GM12878 (cell line): ENCODE results near the gene SVOP. TPM values are rescaled to one million over a fixed set of nuclear protein-coding genes. Genes with fewer than 3 reads are reported as not detected.

Experiments used
- ATF2 ChIP-seq: IDR thresholded peaks from 2 replicates; pipeline ENCODE4 v1.6.1; 2012; ENCODE audit warnings: low read length, inconsistent platforms
- BHLHE40 ChIP-seq, 2 experiments: fragments of 450-650 bp in 1 of 2; IDR thresholded peaks; 2 replicates each; pipeline ENCODE4 v1.6.1; 2011 to 2017; ENCODE audit warnings: low read depth in 2 of 2, borderline replicate concordance in 1 of 2, improper control_type of control experiment in 1 of 2, low read length in 1 of 2, mild to moderate bottlenecking in 1 of 2
- GATAD2B ChIP-seq: fragments of 450-650 bp; conservative IDR thresholded peaks from 2 replicates; pipeline ENCODE4 v1.6.1; 2017; ENCODE audit warnings: low read depth, mild to moderate bottlenecking, moderate library complexity
- IRF4 ChIP-seq: IDR thresholded peaks from 2 replicates; pipeline ENCODE4 v1.6.1; 2011; ENCODE audit warnings: low read depth, low read length
- MEF2A ChIP-seq: IDR thresholded peaks from 2 replicates; pipeline ENCODE4 v1.6.1; 2011; ENCODE audit warnings: low read depth, mild to moderate bottlenecking, low read length, moderate library complexity; ENCODE audit not compliant: insufficient read depth
- MEF2B ChIP-seq: fragments of 450-650 bp; IDR thresholded peaks from 2 replicates; pipeline ENCODE4 v1.6.1; 2018; ENCODE audit warnings: mild to moderate bottlenecking, moderate library complexity; ENCODE audit not compliant: partially characterized antibody, poor library complexity, severe bottlenecking
- NFXL1 ChIP-seq: fragments of 450-650 bp; IDR thresholded peaks from 2 replicates; pipeline ENCODE4 v1.6.1; 2017; ENCODE audit warnings: antibody characterized with exemption, mild to moderate bottlenecking, borderline replicate concordance
- NFYA ChIP-seq: IDR thresholded peaks from 2 replicates; pipeline ENCODE4 v1.6.1; 2011; ENCODE audit warnings: low read depth, mild to moderate bottlenecking, low read length, improper control_type of control experiment, borderline replicate concordance
- PAX8 ChIP-seq: fragments of 450-650 bp; IDR thresholded peaks from 2 replicates; pipeline ENCODE4 v1.6.1; 2017; ENCODE audit warnings: mild to moderate bottlenecking, moderate library complexity
- PRDM15 ChIP-seq: fragments of 450-650 bp; formaldehyde crosslinking; IDR thresholded peaks from 2 replicates; pipeline ENCODE4 v1.4.0; 2020; ENCODE audit warnings: mild to moderate bottlenecking, moderate library complexity
- RUNX3 ChIP-seq: IDR thresholded peaks from 2 replicates; pipeline ENCODE4 v1.6.1; 2012; ENCODE audit warnings: low read length, inconsistent platforms
- SREBF1 ChIP-seq: IDR thresholded peaks from 2 replicates; pipeline ENCODE4 v1.6.1; 2012; ENCODE audit warnings: mild to moderate bottlenecking, low read length
- polyA plus RNA-seq, 11 experiments: library from polyadenylated mRNA; depleted of rRNA in 4 of 11; unstranded in 6 of 11; stranded (reverse) in 5 of 11; fragments of >200 nt; fragmentation: Nextera tagmentation in 4 of 11; fragmentation: Illumina TruSeq in 1 of 11; extraction: Ambion mirVana in 4 of 11; extraction: Trizol in 1 of 11; gene quantifications; 1 replicate in 1 of 11; 2 replicates in 10 of 11; pipeline versions ENCODE4 v1.2.1 to v1.2.3, GENCODE V29; 2011 to 2016; ENCODE audit warnings: inconsistent platforms in 2 of 11, missing spikeins in 2 of 11, low read depth in 1 of 11
- total RNA-seq, 4 experiments: library from RNA; depleted of rRNA in 3 of 4; stranded (reverse); fragments of >200 nt in 3 of 4; fragmentation: Illumina TruSeq in 1 of 4; extraction: Trizol in 1 of 4; gene quantifications; 2 replicates each; pipeline versions ENCODE4 v1.2.1 to v1.2.3, GENCODE V29; 2013 to 2021

SVOP gene
- total and polyA plus RNA-seq, 10 of the 15 experiments (the other 5 are each of a cell fraction or from before 2014, with no cell fraction given) = under 0.01 TPM; not detected in 9

- TF ChIP-seq MEF2A (no peak), IRF4 (0 out of 2 replicates have a peak, but pooled peaks have one; percentile 65), ATF2 (peak; percentile 42), GATAD2B (no peak), MEF2B (peak; percentile 80), PRDM15 (CRISPR knock-in tag) (no peak), RUNX3 (peak; percentile 53), NFXL1 (no peak), PAX8 (no peak), BHLHE40 (IDR thresholded peaks at IDR 0.05; ENCODE audit: borderline replicate concordance in 1 of 2, low read depth in 2 of 2, low read length in 1 of 2) (peak; percentile 47 to 77; a peak in 3 of 4 replicates), NFYA (no peak), SREBF1 (peak; percentile 19; the same call in 1 of the 2 replicates)
Observed at GRCh38 chr12:108935159-108935763, 85.6 kb downstream of the SVOP start (continued).
